Lower leg skin (tissue), 3 donors: Measurements from ENCODE around the gene SAE1.

Experiments used
- POLR2A ChIP-seq, 2 donors: fragments of 450-650 bp; IDR thresholded peaks; one replicate each; pipeline ENCODE4 v1.6.1; 2016 to 2017; ENCODE audit warnings: antibody characterized with exemption in 2 of 2, mild to moderate bottlenecking in 1 of 2, moderate library complexity in 1 of 2
- TF ChIP-seq, protein P1 (sequence below), 3 donors: fragments of 450-650 bp; IDR thresholded peaks; one replicate each; pipeline ENCODE4 v1.5.1; 2016; ENCODE audit warnings: antibody characterized with exemption in 3 of 3, mild to moderate bottlenecking in 3 of 3, moderate library complexity in 2 of 3

DNA sequence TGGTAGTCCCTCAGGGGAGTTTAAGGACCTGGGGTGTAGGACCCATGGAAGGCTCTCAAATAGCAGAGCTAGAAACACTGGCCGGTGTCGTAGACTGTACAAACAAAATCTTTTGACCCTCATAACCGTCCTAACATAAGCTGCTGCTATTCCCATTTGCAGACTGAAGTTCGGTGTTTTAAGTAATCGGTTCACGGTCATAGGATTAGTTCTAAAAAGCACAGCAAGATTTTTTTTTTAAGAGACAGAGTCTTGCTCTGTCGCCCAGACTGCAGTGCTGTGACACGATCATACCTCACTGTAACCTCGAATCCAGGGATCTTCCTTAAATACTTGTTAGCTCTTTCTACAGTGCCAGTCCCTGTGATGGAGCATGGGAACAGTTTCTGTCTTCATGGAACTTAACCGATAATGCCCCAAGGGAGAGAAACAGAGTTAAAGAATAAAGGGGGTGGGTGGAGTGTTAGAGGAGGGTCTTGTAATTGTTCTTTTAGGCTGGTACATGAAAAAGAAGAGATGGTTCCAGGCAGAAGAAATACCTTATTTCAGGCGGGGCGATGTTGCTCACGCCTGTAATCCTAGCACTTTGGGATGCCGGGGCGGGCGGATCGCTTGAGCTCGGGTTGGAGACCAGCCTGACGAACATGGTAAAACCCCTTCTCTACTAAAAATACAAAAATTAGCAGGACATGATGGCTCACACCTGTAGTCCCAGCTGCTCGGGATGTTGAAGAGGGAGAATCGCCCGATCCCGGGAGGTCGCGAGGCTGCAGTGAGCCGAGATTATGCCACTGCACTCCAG lies 16.6 kb upstream of the SAE1 start:
- TF ChIP-seq, protein P1, sequence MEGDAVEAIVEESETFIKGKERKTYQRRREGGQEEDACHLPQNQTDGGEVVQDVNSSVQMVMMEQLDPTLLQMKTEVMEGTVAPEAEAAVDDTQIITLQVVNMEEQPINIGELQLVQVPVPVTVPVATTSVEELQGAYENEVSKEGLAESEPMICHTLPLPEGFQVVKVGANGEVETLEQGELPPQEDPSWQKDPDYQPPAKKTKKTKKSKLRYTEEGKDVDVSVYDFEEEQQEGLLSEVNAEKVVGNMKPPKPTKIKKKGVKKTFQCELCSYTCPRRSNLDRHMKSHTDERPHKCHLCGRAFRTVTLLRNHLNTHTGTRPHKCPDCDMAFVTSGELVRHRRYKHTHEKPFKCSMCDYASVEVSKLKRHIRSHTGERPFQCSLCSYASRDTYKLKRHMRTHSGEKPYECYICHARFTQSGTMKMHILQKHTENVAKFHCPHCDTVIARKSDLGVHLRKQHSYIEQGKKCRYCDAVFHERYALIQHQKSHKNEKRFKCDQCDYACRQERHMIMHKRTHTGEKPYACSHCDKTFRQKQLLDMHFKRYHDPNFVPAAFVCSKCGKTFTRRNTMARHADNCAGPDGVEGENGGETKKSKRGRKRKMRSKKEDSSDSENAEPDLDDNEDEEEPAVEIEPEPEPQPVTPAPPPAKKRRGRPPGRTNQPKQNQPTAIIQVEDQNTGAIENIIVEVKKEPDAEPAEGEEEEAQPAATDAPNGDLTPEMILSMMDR (IDR thresholded peaks at IDR 0.05): no peak
- no peak for TF ChIP-seq POLR2A (IDR thresholded peaks at IDR 0.05)
